ENCODE results near the gene USP17L15. TPM values are rescaled to one million over a fixed set of nuclear protein-coding genes. Genes with fewer than 3 reads are reported as not detected.
"Not testable (repeated sequence)": the region's sequence is repeated elsewhere in the genome, so short reads cannot be mapped to it uniquely, and the experiment has no call there.

USP17L15 gene
- not detected for total RNA-seq

- not testable (repeated sequence) for ATAC-seq (replicated peaks in 1 of 2); H3K36me3 Mint-ChIP-seq (ENCODE audit: insufficient read depth in 2 of 2); DNase-seq; H3K27ac Mint-ChIP-seq; H3K4me3 Mint-ChIP-seq; H3K27me3 Mint-ChIP-seq (ENCODE audit: low read depth); H3K4me1 Mint-ChIP-seq (ENCODE audit: low read depth); H3K9me3 Mint-ChIP-seq
These were observed at the start of gene USP17L15 for GRCh38 chr4:9234085-9234484. Gene USP17L15, plus strand, starts transcription at chr4:9234385. Its CDS starts 0 bp downstream, at chr4:9234385.

- H3K9me3 Mint-ChIP-seq; H3K27me3 Mint-ChIP-seq (ENCODE audit: low read depth); ATAC-seq (replicated peaks in 1 of 2): not testable (repeated sequence)
These were observed 23.8 kb upstream of the USP17L15 start, which contains the start of gene USP17L10 for GRCh38 chr4:9210357-9210756. Gene USP17L10, plus strand, starts transcription at chr4:9210657. Its CDS starts 0 bp downstream, at chr4:9210657.

GRCh38 chr4:9214701-9215100 is 19.5 kb upstream of the USP17L15 start:
- H3K9me3 Mint-ChIP-seq; H3K4me3 Mint-ChIP-seq; H3K27ac Mint-ChIP-seq; ATAC-seq (replicated peaks in 1 of 2); H3K4me1 Mint-ChIP-seq (ENCODE audit: low read depth); H3K27me3 Mint-ChIP-seq (ENCODE audit: low read depth); H3K36me3 Mint-ChIP-seq (ENCODE audit: insufficient read depth in 2 of 2); DNase-seq: not testable (repeated sequence)

More at GRCh38 chr4:9210357-9210756, 23.8 kb upstream of the USP17L15 start, which contains the start of gene USP17L10:
- H3K4me3 Mint-ChIP-seq; H3K36me3 Mint-ChIP-seq (ENCODE audit: insufficient read depth in 2 of 2); H3K4me1 Mint-ChIP-seq (ENCODE audit: low read depth); H3K27ac Mint-ChIP-seq; DNase-seq: not testable (repeated sequence)

GRCh38 chr4:9215105-9215504 is 19.1 kb upstream of the USP17L15 start, which contains the start of gene USP17L11:
Gene USP17L11, plus strand, starts transcription at chr4:9215405. Its CDS starts 0 bp downstream, at chr4:9215405.
- not testable (repeated sequence) for H3K27me3 Mint-ChIP-seq (ENCODE audit: low read depth); DNase-seq; H3K4me3 Mint-ChIP-seq; H3K4me1 Mint-ChIP-seq (ENCODE audit: low read depth); H3K27ac Mint-ChIP-seq; H3K9me3 Mint-ChIP-seq; ATAC-seq (replicated peaks in 1 of 2); H3K36me3 Mint-ChIP-seq (ENCODE audit: insufficient read depth in 2 of 2)

GRCh38 chr4:9219852-9220251 is 14.3 kb upstream of the USP17L15 start, which contains the start of gene USP17L12:
Gene USP17L12, plus strand, starts transcription at chr4:9220152. Its CDS starts 0 bp downstream, at chr4:9220152.
- ATAC-seq (replicated peaks in 1 of 2); H3K27me3 Mint-ChIP-seq (ENCODE audit: low read depth); H3K4me1 Mint-ChIP-seq (ENCODE audit: low read depth); H3K36me3 Mint-ChIP-seq (ENCODE audit: insufficient read depth in 2 of 2); H3K4me3 Mint-ChIP-seq; DNase-seq; H3K9me3 Mint-ChIP-seq; H3K27ac Mint-ChIP-seq: not testable (repeated sequence)

GRCh38 chr4:9224596-9224995 is 9.6 kb upstream of the USP17L15 start, which contains the start of gene USP17L13:
Gene USP17L13, plus strand, starts transcription at chr4:9224896. Its CDS starts 0 bp downstream, at chr4:9224896.
- H3K9me3 Mint-ChIP-seq; H3K4me3 Mint-ChIP-seq; H3K27me3 Mint-ChIP-seq (ENCODE audit: low read depth); ATAC-seq (replicated peaks in 1 of 2); DNase-seq; H3K4me1 Mint-ChIP-seq (ENCODE audit: low read depth); H3K36me3 Mint-ChIP-seq (ENCODE audit: insufficient read depth in 2 of 2); H3K27ac Mint-ChIP-seq: not testable (repeated sequence)

GRCh38 chr4:9230249-9230648 is 3.9 kb upstream of the USP17L15 start:
- not testable (repeated sequence) for H3K4me1 Mint-ChIP-seq (ENCODE audit: low read depth); H3K4me3 Mint-ChIP-seq; H3K27ac Mint-ChIP-seq; H3K9me3 Mint-ChIP-seq; H3K27me3 Mint-ChIP-seq (ENCODE audit: low read depth); DNase-seq; ATAC-seq (replicated peaks in 1 of 2); H3K36me3 Mint-ChIP-seq (ENCODE audit: insufficient read depth in 2 of 2)

GRCh38 chr4:9238461-9238860 is 4.3 kb downstream of the USP17L15 start:
- H3K36me3 Mint-ChIP-seq (ENCODE audit: insufficient read depth in 2 of 2); H3K27ac Mint-ChIP-seq; H3K27me3 Mint-ChIP-seq (ENCODE audit: low read depth); DNase-seq; ATAC-seq (replicated peaks in 1 of 2); H3K9me3 Mint-ChIP-seq; H3K4me1 Mint-ChIP-seq (ENCODE audit: low read depth); H3K4me3 Mint-ChIP-seq: not testable (repeated sequence)

GRCh38 chr4:9243579-9243978 is 9.4 kb downstream of the USP17L15 start, which contains the start of gene USP17L17:
Gene USP17L17, plus strand, starts transcription at chr4:9243879. Its CDS starts 0 bp downstream, at chr4:9243879.
- H3K9me3 Mint-ChIP-seq; H3K36me3 Mint-ChIP-seq (ENCODE audit: insufficient read depth in 2 of 2); H3K4me3 Mint-ChIP-seq; H3K4me1 Mint-ChIP-seq (ENCODE audit: low read depth); ATAC-seq (replicated peaks in 1 of 2); H3K27ac Mint-ChIP-seq; H3K27me3 Mint-ChIP-seq (ENCODE audit: low read depth); DNase-seq: not testable (repeated sequence)

GRCh38 chr4:9247953-9248680 is 13.9 kb downstream of the USP17L15 start, which contains the start of gene USP17L18:
Gene USP17L18, plus strand, starts transcription at chr4:9248630. Its CDS starts 0 bp downstream, at chr4:9248630.
- ATAC-seq (replicated peaks in 1 of 2); H3K27ac Mint-ChIP-seq; H3K36me3 Mint-ChIP-seq (ENCODE audit: insufficient read depth in 2 of 2); H3K4me1 Mint-ChIP-seq (ENCODE audit: low read depth); H3K4me3 Mint-ChIP-seq; H3K9me3 Mint-ChIP-seq; H3K27me3 Mint-ChIP-seq (ENCODE audit: low read depth); DNase-seq: not testable (repeated sequence)

- not testable (repeated sequence) for H3K4me3 Mint-ChIP-seq; H3K36me3 Mint-ChIP-seq (ENCODE audit: insufficient read depth in 2 of 2); DNase-seq; ATAC-seq (replicated peaks in 1 of 2); H3K27me3 Mint-ChIP-seq (ENCODE audit: low read depth); H3K9me3 Mint-ChIP-seq; H3K4me1 Mint-ChIP-seq (ENCODE audit: low read depth); H3K27ac Mint-ChIP-seq
These were observed 18.9 kb downstream of the USP17L15 start, which contains the start of gene USP17L19 for GRCh38 chr4:9253078-9253477. Gene USP17L19, plus strand, starts transcription at chr4:9253378. Its CDS starts 0 bp downstream, at chr4:9253378.

- not testable (repeated sequence) for H3K27me3 Mint-ChIP-seq (ENCODE audit: low read depth); H3K4me1 Mint-ChIP-seq (ENCODE audit: low read depth); ATAC-seq (replicated peaks in 1 of 2); DNase-seq; H3K9me3 Mint-ChIP-seq; H3K4me3 Mint-ChIP-seq; H3K36me3 Mint-ChIP-seq (ENCODE audit: insufficient read depth in 2 of 2); H3K27ac Mint-ChIP-seq
These were observed 23.6 kb downstream of the USP17L15 start, which contains the start of gene USP17L20 for GRCh38 chr4:9257824-9258223. Gene USP17L20, plus strand, starts transcription at chr4:9258124. Its CDS starts 0 bp downstream, at chr4:9258124.

GRCh38 chr4:9262572-9262971 is 28.4 kb downstream of the USP17L15 start, which contains the start of gene USP17L21:
Gene USP17L21, plus strand, starts transcription at chr4:9262872. Its CDS starts 0 bp downstream, at chr4:9262872.
- not testable (repeated sequence) for H3K27me3 Mint-ChIP-seq (ENCODE audit: low read depth); H3K4me3 Mint-ChIP-seq; H3K9me3 Mint-ChIP-seq

More at GRCh38 chr4:9262572-9262971, 28.4 kb downstream of the USP17L15 start, which contains the start of gene USP17L21:
- not testable (repeated sequence) for DNase-seq; H3K36me3 Mint-ChIP-seq (ENCODE audit: insufficient read depth in 2 of 2); H3K27ac Mint-ChIP-seq; ATAC-seq (replicated peaks in 1 of 2); H3K4me1 Mint-ChIP-seq (ENCODE audit: low read depth)

All from activated T-cell treated with anti-CD3 and anti-CD28 coated beads, Interleukin-2, amount 50 U/mL, for 72 hours (primary cell).